ENCODE results near the gene CBARP. TPM values are rescaled to one million over a fixed set of nuclear protein-coding genes. Genes with fewer than 3 reads are reported as not detected.

CBARP gene
- total and polyA plus RNA-seq, 11 donors = 0.60 to 2.2 (median 1.6) TPM

- Histone ChIP-seq H3K27ac (peak overlapping the region in 11 of 12 donors; percentile 84 to 100 (median 96)), H3K27me3 (peaks cover 0 to 15% (median 0%) of the 10 kb centered on the region in 9 donors), H3K36me3 (peaks cover 0 to 3% (median 0%) of the 10 kb centered on the region in 9 donors), H3K4me1 (peaks cover 5 to 71% (median 50%) of the 10 kb centered on the region in 12 donors), H3K4me3 (peak overlapping the region in 3 of 12 donors; percentile 45 to 92 (median 88)), H3K9me3 (no peaks in the 10 kb centered on the region)
- DNase-seq (peak in 1 of 5 donors; percentile 43), ATAC-seq (no peak)
- intact Hi-C loops (cut with DNase I) = loop anchor here in 1 of 10 donors (5.0 kb wide), 1 partner anchor 127 kb away; no protein-coding TSS in a partner anchor
- no peak for TF ChIP-seq POLR2A (IDR thresholded peaks at IDR 0.05)
- TF ChIP-seq, protein P1, sequence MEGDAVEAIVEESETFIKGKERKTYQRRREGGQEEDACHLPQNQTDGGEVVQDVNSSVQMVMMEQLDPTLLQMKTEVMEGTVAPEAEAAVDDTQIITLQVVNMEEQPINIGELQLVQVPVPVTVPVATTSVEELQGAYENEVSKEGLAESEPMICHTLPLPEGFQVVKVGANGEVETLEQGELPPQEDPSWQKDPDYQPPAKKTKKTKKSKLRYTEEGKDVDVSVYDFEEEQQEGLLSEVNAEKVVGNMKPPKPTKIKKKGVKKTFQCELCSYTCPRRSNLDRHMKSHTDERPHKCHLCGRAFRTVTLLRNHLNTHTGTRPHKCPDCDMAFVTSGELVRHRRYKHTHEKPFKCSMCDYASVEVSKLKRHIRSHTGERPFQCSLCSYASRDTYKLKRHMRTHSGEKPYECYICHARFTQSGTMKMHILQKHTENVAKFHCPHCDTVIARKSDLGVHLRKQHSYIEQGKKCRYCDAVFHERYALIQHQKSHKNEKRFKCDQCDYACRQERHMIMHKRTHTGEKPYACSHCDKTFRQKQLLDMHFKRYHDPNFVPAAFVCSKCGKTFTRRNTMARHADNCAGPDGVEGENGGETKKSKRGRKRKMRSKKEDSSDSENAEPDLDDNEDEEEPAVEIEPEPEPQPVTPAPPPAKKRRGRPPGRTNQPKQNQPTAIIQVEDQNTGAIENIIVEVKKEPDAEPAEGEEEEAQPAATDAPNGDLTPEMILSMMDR (IDR thresholded peaks at IDR 0.05) = no peak
- WGBS, 4 donors = 81 to 86% (median 83%) methylated on average over 11 of the region's 11 CpGs
These were observed 1.6 kb upstream of the CBARP start for GRCh38 chr19:1239420-1239795.

GRCh38 chr19:1238369-1239303 is 831 bp upstream of the CBARP start:
- intact Hi-C loops (cut with DNase I) = loop anchor here in 1 of 10 donors (5.0 kb wide), 1 partner anchor 126 kb away; no protein-coding TSS in a partner anchor
- peaks cover 5 to 66% (median 43%) of the 10 kb centered on the region in 12 donors for H3K4me1 ChIP-seq

DNA sequence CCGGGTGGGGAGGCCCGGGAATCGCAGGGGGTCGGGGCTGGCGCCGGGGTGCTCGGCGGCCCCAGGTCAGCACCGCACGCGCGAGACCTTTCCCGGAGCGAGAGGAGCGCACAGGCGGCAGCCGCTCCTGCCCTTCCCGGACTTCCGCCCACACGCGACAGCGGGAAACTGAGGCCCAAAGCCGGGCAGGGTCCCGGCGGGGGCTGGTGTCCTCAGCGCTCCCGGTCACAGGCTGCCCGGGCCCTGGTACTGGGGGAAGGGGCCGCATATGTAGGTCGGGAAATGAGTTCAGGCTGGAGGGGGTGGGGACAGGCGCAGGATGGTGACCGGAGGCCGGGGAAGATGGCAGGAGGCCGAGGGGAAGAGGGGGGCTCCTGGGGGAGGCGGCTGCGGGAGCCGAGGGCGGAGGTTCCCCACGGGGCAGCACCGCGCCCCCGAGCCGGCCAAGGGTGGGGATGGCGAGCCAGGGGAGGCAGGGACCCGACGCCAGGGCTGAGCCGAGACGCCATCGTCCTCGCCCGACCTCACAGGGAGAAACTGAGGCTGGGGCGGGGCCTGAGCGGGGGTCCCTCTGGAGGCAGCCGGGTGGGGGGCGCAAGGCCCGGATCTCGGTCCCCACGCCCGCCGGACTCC is 662 bp downstream of the CBARP start:
- peak in 1 of 4 donors; percentile 17 for ATAC-seq

More at GRCh38 chr19:1238369-1239303, 831 bp upstream of the CBARP start:
- Histone ChIP-seq H3K4me3 (peak overlapping the region in 9 of 12 donors; percentile 33 to 79 (median 63)), H3K9me3 (no peaks in the 10 kb centered on the region), H3K36me3 (no peaks in the 10 kb centered on the region), H3K27me3 (peaks cover 0 to 15% (median 0%) of the 10 kb centered on the region in 9 donors), H3K27ac (peak overlapping the region in 10 of 12 donors; percentile 18 to 100 (median 54))
- ATAC-seq (no peak), DNase-seq (peak in 1 of 5 donors; percentile 42)
- WGBS, 4 donors = 61 to 64% (median 62%) methylated on average over 31 to 34 of the region's 34 CpGs
- no peak for TF ChIP-seq POLR2A (IDR thresholded peaks at IDR 0.05)
- TF ChIP-seq, protein P1 (IDR thresholded peaks at IDR 0.05) = no peak

More for the DNA sequence above, 662 bp downstream of the CBARP start:
- Histone ChIP-seq H3K4me1 (peaks cover 5 to 66% (median 39%) of the 10 kb centered on the region in 12 donors), H3K27me3 (peaks cover 0 to 15% (median 0%) of the 10 kb centered on the region in 9 donors), H3K36me3 (no peaks in the 10 kb centered on the region), H3K27ac (peak overlapping the region in 6 of 12 donors; percentile 35 to 68 (median 56)), H3K4me3 (peak overlapping the region; percentile 18 to 79 (median 64)), H3K9me3 (no peaks in the 10 kb centered on the region)
- TF ChIP-seq, protein P1 (IDR thresholded peaks at IDR 0.05) = no peak
- no peak for TF ChIP-seq POLR2A (IDR thresholded peaks at IDR 0.05)
- peak in 2 of 5 donors; percentile 37 to 72 for DNase-seq
- WGBS, 4 donors = 0 to 1% (median 1%) methylated on average over 11 to 60 of the region's 60 CpGs
- intact Hi-C loops (cut with DNase I) = loop anchor here in 1 of 10 donors (5.0 kb wide), 1 partner anchor 125 kb away; no protein-coding TSS in a partner anchor
